ENCODE data around the gene ACP2.
"Not testable (repeated sequence)": the region's sequence is repeated elsewhere in the genome, so short reads cannot be mapped to it uniquely, and the experiment has no call there.

Gene ACP2

GRCh38 chr11:47241841-47242301 is 6.7 kb downstream of the ACP2 start:
- DNase-seq, result no peak

- DNase-seq, result no peak
Measured at GRCh38 chr11:47239852-47240251, 8.8 kb downstream of the ACP2 start.

GRCh38 chr11:47236482-47236881 is 12.1 kb downstream of the ACP2 start:
- DNase-seq, result no peak

- DNase-seq, result no peak
Measured at GRCh38 chr11:47235163-47235562, 13.5 kb downstream of the ACP2 start.

- DNase-seq, result peak; percentile 87
Measured at GRCh38 chr11:47234669-47235100, 13.9 kb downstream of the ACP2 start.

GRCh38 chr11:47233989-47234668 is 14.5 kb downstream of the ACP2 start:
- no peak for DNase-seq

- DNase-seq, result no peak
Measured at GRCh38 chr11:47233051-47233450, 15.6 kb downstream of the ACP2 start.

- DNase-seq, result no peak
Measured at GRCh38 chr11:47229161-47229560, 19.5 kb downstream of the ACP2 start.

GRCh38 chr11:47225552-47226400 is 22.8 kb downstream of the ACP2 start:
- no peak for DNase-seq

GRCh38 chr11:47222696-47223095 is 25.9 kb downstream of the ACP2 start:
- DNase-seq, result no peak

GRCh38 chr11:47220401-47220821 is 28.2 kb downstream of the ACP2 start:
- no peak for DNase-seq

GRCh38 chr11:47216121-47216798 is 32.4 kb downstream of the ACP2 start:
- no peak for DNase-seq

GRCh38 chr11:47215366-47215910 is 33.2 kb downstream of the ACP2 start:
- DNase-seq, result no peak

GRCh38 chr11:47213950-47214565 is 34.6 kb downstream of the ACP2 start:
- peak; percentile 82 for DNase-seq

- no peak for DNase-seq
Measured at GRCh38 chr11:47212938-47213337, 35.7 kb downstream of the ACP2 start.

- no peak for DNase-seq
Measured at GRCh38 chr11:47208628-47209027, 40.0 kb downstream of the ACP2 start.

- not testable (repeated sequence) for DNase-seq
Measured at GRCh38 chr11:47208008-47208552, 40.5 kb downstream of the ACP2 start.

- no peak for DNase-seq
Measured at GRCh38 chr11:47207459-47207858, 41.2 kb downstream of the ACP2 start.

- DNase-seq, result not testable (repeated sequence)
Measured at GRCh38 chr11:47206577-47206976, 42.0 kb downstream of the ACP2 start.

GRCh38 chr11:47204637-47204989 is 44.0 kb downstream of the ACP2 start:
- DNase-seq, result no peak

- no peak for DNase-seq
Measured at GRCh38 chr11:47202576-47202975, 46.0 kb downstream of the ACP2 start.

GRCh38 chr11:47201015-47201414 is 47.6 kb downstream of the ACP2 start:
- no peak for DNase-seq
